AG04449 (cell line): Measurements from ENCODE around the gene FGF14.

Source experiments
- CTCF ChIA-PET: fragments of 350-600 bp; formaldehyde crosslinking; extraction: SDS; loops from one replicate; lab custom pipeline; 2021; ENCODE audit warnings: antibody characterized with exemption; lab: Yijun Ruan, JAX
- POLR2A ChIA-PET: fragments of 400-600, 350-600 bp; formaldehyde crosslinking; extraction: SDS; loops from one replicate; lab custom pipeline; 2020; ENCODE audit warnings: antibody characterized with exemption, inconsistent platforms; lab: Yijun Ruan, JAX
- DNase-seq: peaks from one replicate; pipeline ENCODE4 v3.0.0-alpha.2; 2010; ENCODE audit warnings: low read depth, low spot score
- H3K4me3 ChIP-seq: 2 replicates; pipeline ENCODE4 v1.5.1; 2011; ENCODE audit warnings: low read depth, mild to moderate bottlenecking, control low read depth, low read length
- CTCF ChIP-seq: IDR thresholded peaks from one replicate; pipeline ENCODE4 v1.5.1; 2011; ENCODE audit warnings: mild to moderate bottlenecking, moderate library complexity, low read length, control low read depth, inconsistent platforms; ENCODE audit not compliant: insufficient read depth; ENCODE audit errors: missing control alignments

Gene FGF14

GRCh38 chr13:102045731-102046130, 356.1 kb downstream of the FGF14 start:
- no peak for DNase-seq
- POLR2A ChIA-PET: no interaction called here

GRCh38 chr13:102042746-102043145, 359.1 kb downstream of the FGF14 start:
- POLR2A ChIA-PET: no interaction called here
- H3K4me3 ChIP-seq: no peak overlapping the region
- CTCF ChIA-PET: no interaction called here
- no peak for DNase-seq
- TF ChIP-seq CTCF: no peak

More at GRCh38 chr13:102045731-102046130, 356.1 kb downstream of the FGF14 start:
- CTCF ChIA-PET: no interaction called here
- TF ChIP-seq CTCF: no peak
- no peak overlapping the region for H3K4me3 ChIP-seq

GRCh38 chr13:102041544-102041943, 360.3 kb downstream of the FGF14 start:
- H3K4me3 ChIP-seq: no peak overlapping the region
- CTCF ChIA-PET: no interaction called here
- no peak for TF ChIP-seq CTCF
- no peak for DNase-seq
- POLR2A ChIA-PET: no interaction called here

- POLR2A ChIA-PET: no interaction called here
- TF ChIP-seq CTCF: no peak
- no peak for DNase-seq
- CTCF ChIA-PET: no interaction called here
- H3K4me3 ChIP-seq: no peak overlapping the region
These were observed 361.0 kb downstream of the FGF14 start for GRCh38 chr13:102040812-102041211.

- H3K4me3 ChIP-seq: no peak overlapping the region
- ChIA-PET POLR2A (no interaction called here), CTCF (no interaction called here)
- DNase-seq: no peak
- TF ChIP-seq CTCF: no peak
These were observed 362.6 kb downstream of the FGF14 start for GRCh38 chr13:102039264-102039663.

GRCh38 chr13:102038787-102039186, 363.1 kb downstream of the FGF14 start:
- ChIA-PET CTCF (no interaction called here), POLR2A (no interaction called here)
- H3K4me3 ChIP-seq: no peak overlapping the region
- no peak for DNase-seq
- no peak for TF ChIP-seq CTCF
